GM21515 (cell line): ENCODE measurements around the gene VKORC1.
A peak's percentile ranks its signal among the peaks of the same experiment; 100 is the strongest.
"Not testable (repeated sequence)": the region's sequence is repeated elsewhere in the genome, so short reads cannot be mapped to it uniquely, and the experiment has no call there.

ENCODE experiments used
- ATAC-seq: cut with Tn5 transposase; IDR thresholded peaks from one replicate; pipeline ENCODE4 v1.9.1; 2021; ENCODE audit not compliant: unreplicated experiment

VKORC1 gene

GRCh38 chr16:31107465-31107867, 12.9 kb upstream of the VKORC1 start:
- ATAC-seq, result peak; percentile 48

- no peak for ATAC-seq
These were observed 12.2 kb upstream of the VKORC1 start for GRCh38 chr16:31106509-31107464.

- ATAC-seq, result no peak
These were observed 11.1 kb upstream of the VKORC1 start for GRCh38 chr16:31105677-31106213.

GRCh38 chr16:31100876-31101641, 6.5 kb upstream of the VKORC1 start:
- ATAC-seq, result not testable (repeated sequence)

GRCh38 chr16:31099860-31100638, 5.5 kb upstream of the VKORC1 start:
- ATAC-seq, result no peak

- no peak for ATAC-seq
These were observed 541 bp downstream of the VKORC1 start for GRCh38 chr16:31094088-31094423.

- no peak for ATAC-seq
These were observed 1.4 kb downstream of the VKORC1 start for GRCh38 chr16:31093132-31093703.

- no peak for ATAC-seq
These were observed 2.3 kb downstream of the VKORC1 start for GRCh38 chr16:31092330-31092729.

- no peak for ATAC-seq
These were observed 4.1 kb downstream of the VKORC1 start for GRCh38 chr16:31090540-31090939.

- ATAC-seq, result no peak
These were observed 5.4 kb downstream of the VKORC1 start for GRCh38 chr16:31089199-31089598.

GRCh38 chr16:31088459-31089183, 6.0 kb downstream of the VKORC1 start, which contains the start of gene PRSS53:
Gene PRSS53, minus strand, starts transcription at chr16:31088943. Its CDS starts 134 bp downstream, at chr16:31088809.
- no peak for ATAC-seq

- ATAC-seq, result no peak
These were observed 6.6 kb downstream of the VKORC1 start for GRCh38 chr16:31087971-31088370.

GRCh38 chr16:31087481-31087880, 7.1 kb downstream of the VKORC1 start:
- ATAC-seq, result no peak

- ATAC-seq, result no peak
These were observed 8.0 kb downstream of the VKORC1 start for GRCh38 chr16:31086629-31086906.

GRCh38 chr16:31085873-31086628, 8.5 kb downstream of the VKORC1 start:
- no peak for ATAC-seq

GRCh38 chr16:31085411-31085810, 9.2 kb downstream of the VKORC1 start:
- no peak for ATAC-seq

- ATAC-seq, result no peak
These were observed 9.9 kb downstream of the VKORC1 start for GRCh38 chr16:31084584-31085302.

- ATAC-seq, result no peak
These were observed 10.6 kb downstream of the VKORC1 start for GRCh38 chr16:31083981-31084380.

GRCh38 chr16:31083556-31083955, 11.0 kb downstream of the VKORC1 start:
- ATAC-seq, result no peak
